H9 (cell line): Measurements from ENCODE around the gene NDUFC2. TPM values are rescaled to one million over a fixed set of nuclear protein-coding genes. Genes with fewer than 3 reads are reported as not detected.

Experiments used
- DNase-seq: peaks from one replicate; pipeline ENCODE4 v3.0.0-alpha.2; 2017
- H2AFZ ChIP-seq: one replicate; pipeline ENCODE4 v1.6.1; 2013; ENCODE audit warnings: mild to moderate bottlenecking, low read length, control low read depth, moderate library complexity
- H2AK5ac ChIP-seq: 2 replicates; pipeline ENCODE4 v1.6.1; 2013; ENCODE audit warnings: low read length, control low read depth, mixed read lengths; ENCODE audit not compliant: insufficient read length
- H2BK120ac ChIP-seq: one replicate; pipeline ENCODE4 v1.6.1; 2013; ENCODE audit warnings: low read depth, mild to moderate bottlenecking, low read length, control low read depth, inconsistent platforms; ENCODE audit not compliant: poor library complexity, severe bottlenecking
- H2BK12ac ChIP-seq: 2 replicates; pipeline ENCODE4 v1.6.1; 2013; ENCODE audit warnings: low read length, control low read depth, mixed read lengths, low read depth; ENCODE audit not compliant: insufficient read length
- H2BK15ac ChIP-seq: 2 replicates; pipeline ENCODE4 v1.6.1; 2013; ENCODE audit warnings: low read depth, low read length, control low read depth
- H2BK20ac ChIP-seq: one replicate; pipeline ENCODE4 v1.6.1; 2013; ENCODE audit warnings: low read depth, mild to moderate bottlenecking, low read length, control low read depth, inconsistent platforms; ENCODE audit not compliant: poor library complexity, severe bottlenecking
- H2BK5ac ChIP-seq: 2 replicates; pipeline ENCODE4 v1.6.1; 2013; ENCODE audit warnings: low read length, control low read depth, mixed read lengths; ENCODE audit not compliant: insufficient read length
- H3K14ac ChIP-seq: 2 replicates; pipeline ENCODE4 v1.6.1; 2013; ENCODE audit warnings: low read length, control low read depth; ENCODE audit not compliant: insufficient read depth
- H3K18ac ChIP-seq: 2 replicates; pipeline ENCODE4 v1.6.1; 2013; ENCODE audit warnings: low read depth, mild to moderate bottlenecking, mixed read lengths, low read length, control low read depth; ENCODE audit not compliant: insufficient read length
- H3K23ac ChIP-seq: 2 replicates; pipeline ENCODE4 v1.6.1; 2013; ENCODE audit warnings: low read length, control low read depth, mixed read lengths, low read depth; ENCODE audit not compliant: insufficient read length
- H3K23me2 ChIP-seq: 2 replicates; pipeline ENCODE4 v1.6.1; 2013; ENCODE audit warnings: low read depth, mild to moderate bottlenecking, mixed read lengths, low read length, control low read depth; ENCODE audit not compliant: insufficient read length, poor library complexity, severe bottlenecking
- H3K27ac ChIP-seq: 2 replicates; pipeline ENCODE4 v1.5.1; 2013; ENCODE audit warnings: low read length, control low read depth, mixed read lengths, low read depth; ENCODE audit not compliant: insufficient read length
- H3K27me3 ChIP-seq: 2 replicates; pipeline ENCODE4 v1.6.1; 2013; ENCODE audit warnings: low read length, control low read depth, inconsistent platforms; ENCODE audit not compliant: insufficient read depth
- H3K4ac ChIP-seq: 2 replicates; pipeline ENCODE4 v1.6.1; 2013; ENCODE audit warnings: low read depth, mild to moderate bottlenecking, control low read depth, inconsistent platforms, low read length, moderate library complexity
- H3K4me1 ChIP-seq: 2 replicates; pipeline ENCODE4 v1.6.1; 2013; ENCODE audit warnings: low read length, control low read depth, inconsistent platforms; ENCODE audit not compliant: insufficient read depth
- H3K4me2 ChIP-seq: 2 replicates; pipeline ENCODE4 v1.6.1; 2013; ENCODE audit warnings: low read length, control low read depth, mixed read lengths; ENCODE audit not compliant: insufficient read length, insufficient read depth
- H3K56ac ChIP-seq: 2 replicates; pipeline ENCODE4 v1.6.1; 2013; ENCODE audit warnings: low read depth, mild to moderate bottlenecking, mixed read lengths, low read length, control low read depth; ENCODE audit not compliant: insufficient read length
- H3K79me1 ChIP-seq: 2 replicates; pipeline ENCODE4 v1.6.1; 2013; ENCODE audit warnings: low read depth, mild to moderate bottlenecking, moderate library complexity, low read length, control low read depth, inconsistent platforms; ENCODE audit not compliant: insufficient read depth, poor library complexity, severe bottlenecking
- H3K79me2 ChIP-seq: 2 replicates; pipeline ENCODE4 v1.6.1; 2013; ENCODE audit warnings: low read length, control low read depth, inconsistent platforms; ENCODE audit not compliant: insufficient read depth
- H3K9ac ChIP-seq: 2 replicates; pipeline ENCODE4 v1.6.1; 2013; ENCODE audit warnings: low read length, control low read depth, mixed read lengths; ENCODE audit not compliant: insufficient read length; ENCODE audit errors: extremely low read depth
- H3K9me3 ChIP-seq: one replicate; pipeline ENCODE4 v1.6.1; 2013; ENCODE audit warnings: low read depth, low read length, inconsistent platforms; ENCODE audit not compliant: control insufficient read depth
- H3T11ph ChIP-seq: one replicate; pipeline ENCODE4 v1.6.1; 2013; ENCODE audit warnings: mild to moderate bottlenecking, low read length, control low read depth, inconsistent platforms
- H4K20me1 ChIP-seq: one replicate; pipeline ENCODE4 v1.6.1; 2013; ENCODE audit not compliant: control insufficient read depth, insufficient read length, insufficient read depth
- H4K5ac ChIP-seq: 2 replicates; pipeline ENCODE4 v1.6.1; 2013; ENCODE audit warnings: low read depth, mild to moderate bottlenecking, mixed read lengths, low read length, control low read depth; ENCODE audit not compliant: insufficient read length
- H4K8ac ChIP-seq: replicated peaks from 2 replicates; pipeline ENCODE4 v1.6.1; 2013; ENCODE audit warnings: low read length, control low read depth, mixed read lengths, low read depth; ENCODE audit not compliant: insufficient read length
- H4K91ac ChIP-seq: 2 replicates; pipeline ENCODE4 v1.6.1; 2013; ENCODE audit warnings: low read depth, mild to moderate bottlenecking, moderate library complexity, mixed read lengths, low read length, control low read depth; ENCODE audit not compliant: insufficient read length
- H3K27ac Mint-ChIP-seq, 3 experiments: 2 replicates in 2 of 3; 3 replicates in 1 of 3; pipeline ENCODE4 v1.8.0; 2020 to 2021; ENCODE audit warnings: mixed read lengths in 3 of 3, mild to moderate bottlenecking in 1 of 3, moderate library complexity in 1 of 3
- H3K27me3 Mint-ChIP-seq: 2 replicates; pipeline ENCODE4 v1.8.0; 2021; ENCODE audit warnings: low read depth, mild to moderate bottlenecking, moderate library complexity, mixed read lengths
- H3K36me3 Mint-ChIP-seq, 3 experiments: 2 replicates in 2 of 3; 3 replicates in 1 of 3; pipeline ENCODE4 v1.8.0; 2020 to 2021; ENCODE audit warnings: low read depth in 3 of 3, mixed read lengths in 3 of 3; ENCODE audit not compliant: insufficient read depth in 1 of 3
- H3K4me1 Mint-ChIP-seq, 2 experiments: 2 replicates each; pipeline ENCODE4 v1.8.0; 2020; ENCODE audit warnings: mixed read lengths in 2 of 2
- H3K4me3 Mint-ChIP-seq, 2 experiments: 2 replicates in 1 of 2; 3 replicates in 1 of 2; pipeline ENCODE4 v1.8.0; 2020 to 2021; ENCODE audit warnings: mild to moderate bottlenecking in 2 of 2, mixed read lengths in 2 of 2, moderate library complexity in 1 of 2
- H3K9me3 Mint-ChIP-seq, 2 experiments: 2 replicates in 1 of 2; 3 replicates in 1 of 2; pipeline ENCODE4 v1.8.0; 2020; ENCODE audit warnings: mild to moderate bottlenecking in 2 of 2, mixed read lengths in 2 of 2, moderate library complexity in 1 of 2
- WGBS: extraction: QIAGEN DNeasy Blood & Tissue Kit; methylation state at CpG from one replicate; pipeline ENCODE4 v1.1.7; 2013; ENCODE audit warnings: missing lambda C conversion rate, low lambda C conversion rate, mixed read lengths; ENCODE audit not compliant: insufficient read length; ENCODE audit errors: extremely low coverage; 5-methylcytosine and 5-hydroxymethylcytosine counted together
- total RNA-seq: library from RNA; stranded (reverse); gene quantifications from 2 replicates; pipeline ENCODE4 v1.2.1, GENCODE V29; 2021
- TF ChIP-seq, protein P1 (sequence below): fragments of 200-600 bp; sonication (generic); conservative IDR thresholded peaks from 3 replicates; pipeline ENCODE4 v1.8.0; 2021; ENCODE audit warnings: antibody characterized with exemption, mild to moderate bottlenecking

The NDUFC2 gene
- total RNA-seq, 1 experiment from 2014 or later, result 247 TPM

DNA sequence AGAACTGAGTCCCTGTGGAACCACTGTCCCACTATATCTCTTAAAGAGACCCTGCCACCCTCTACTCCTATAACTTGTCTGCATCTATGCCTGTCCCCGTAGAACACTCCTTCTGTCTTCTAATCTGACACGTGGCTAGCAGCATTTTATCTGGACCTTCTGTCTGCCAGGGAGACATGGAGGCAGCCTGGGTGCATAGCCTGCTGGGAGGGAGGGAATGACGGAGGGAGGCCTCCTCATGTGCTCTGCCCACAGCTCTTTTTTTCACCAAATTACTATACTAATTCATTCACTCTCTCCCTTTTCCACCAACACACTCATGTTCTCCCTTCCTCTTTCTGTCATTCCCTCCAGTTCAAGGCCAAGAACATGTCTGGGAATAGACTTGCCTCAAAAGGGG, 23.6 kb downstream of the NDUFC2 start:
- Histone ChIP-seq H4K5ac (no peak overlapping the region), H2AK5ac (no peak overlapping the region), H3K18ac (no peak overlapping the region), H2BK12ac (no peak overlapping the region), H3K9me3 (no peaks in the 10 kb centered on the region), H3K56ac (no peak overlapping the region), H2AFZ (no peak overlapping the region), H3K9ac (no peak overlapping the region), H3K79me2 (no peaks in the 10 kb centered on the region), H3K4ac (no peak overlapping the region), H3K4me1 (peaks cover 3% of the 10 kb centered on the region; the same call in 1 of the 2 replicates), H4K91ac (no peak overlapping the region), H3K23ac (no peak overlapping the region), H4K8ac (no peak overlapping the region), H3K27ac (no peak overlapping the region), H3K4me2 (no peak overlapping the region), H2BK15ac (no peak overlapping the region), H3K27me3 (no peaks in the 10 kb centered on the region), H3K79me1 (no peaks in the 10 kb centered on the region), H2BK5ac (no peak overlapping the region), H3K14ac (no peak overlapping the region), H2BK20ac (no peak overlapping the region), H3K23me2 (no peaks in the 10 kb centered on the region), H3T11ph (no peak overlapping the region), H4K20me1 (no peaks in the 10 kb centered on the region), H2BK120ac (no peak overlapping the region)
- Mint-ChIP-seq H3K36me3 (no peaks in the 10 kb centered on the region), H3K27me3 (no peaks in the 10 kb centered on the region), H3K4me1 (peaks cover 3 to 4% of the 10 kb centered on the region in 2 experiments), H3K4me3 (no peak overlapping the region), H3K27ac (no peak overlapping the region), H3K9me3 (no peaks in the 10 kb centered on the region)
- DNase-seq, result no peak
- TF ChIP-seq, protein P1, sequence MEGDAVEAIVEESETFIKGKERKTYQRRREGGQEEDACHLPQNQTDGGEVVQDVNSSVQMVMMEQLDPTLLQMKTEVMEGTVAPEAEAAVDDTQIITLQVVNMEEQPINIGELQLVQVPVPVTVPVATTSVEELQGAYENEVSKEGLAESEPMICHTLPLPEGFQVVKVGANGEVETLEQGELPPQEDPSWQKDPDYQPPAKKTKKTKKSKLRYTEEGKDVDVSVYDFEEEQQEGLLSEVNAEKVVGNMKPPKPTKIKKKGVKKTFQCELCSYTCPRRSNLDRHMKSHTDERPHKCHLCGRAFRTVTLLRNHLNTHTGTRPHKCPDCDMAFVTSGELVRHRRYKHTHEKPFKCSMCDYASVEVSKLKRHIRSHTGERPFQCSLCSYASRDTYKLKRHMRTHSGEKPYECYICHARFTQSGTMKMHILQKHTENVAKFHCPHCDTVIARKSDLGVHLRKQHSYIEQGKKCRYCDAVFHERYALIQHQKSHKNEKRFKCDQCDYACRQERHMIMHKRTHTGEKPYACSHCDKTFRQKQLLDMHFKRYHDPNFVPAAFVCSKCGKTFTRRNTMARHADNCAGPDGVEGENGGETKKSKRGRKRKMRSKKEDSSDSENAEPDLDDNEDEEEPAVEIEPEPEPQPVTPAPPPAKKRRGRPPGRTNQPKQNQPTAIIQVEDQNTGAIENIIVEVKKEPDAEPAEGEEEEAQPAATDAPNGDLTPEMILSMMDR, result no peak
- WGBS, result no CpG with 5 or more reads among the region's 3 CpGs
